Tibial nerve (tissue), 4 donors: Measurements from ENCODE around the gene CPNE8. TPM values are rescaled to one million over a fixed set of nuclear protein-coding genes. Genes with fewer than 3 reads are reported as not detected.

Experiments
- DNase-seq, 2 donors: peaks; one replicate each; pipeline ENCODE4 v3.0.0-alpha.2; 2019; ENCODE audit warnings: low spot score in 2 of 2
- H3K27ac ChIP-seq, 4 donors: fragments of 200-600 bp; sonication (generic) in 3 of 4; one replicate each; pipeline ENCODE4 v1.5.1; 2017 to 2019; ENCODE audit warnings: mild to moderate bottlenecking in 1 of 4
- H3K27me3 ChIP-seq, 2 donors: fragments of 200-600 bp; sonication (generic) in 1 of 2; one replicate each; pipeline versions ENCODE4 v1.5.1 to v1.6.0; 2017 to 2019
- H3K36me3 ChIP-seq, 3 donors: fragments of 200-600 bp; sonication (generic); one replicate each; pipeline ENCODE4 v1.5.1; 2018 to 2019
- H3K4me1 ChIP-seq, 4 donors: fragments of 200-600 bp; sonication (generic) in 3 of 4; one replicate each; pipeline ENCODE4 v1.5.1; 2017 to 2019
- H3K4me3 ChIP-seq, 4 donors: fragments of 200-600 bp; sonication (generic) in 3 of 4; one replicate each; pipeline ENCODE4 v1.5.1; 2017 to 2019; ENCODE audit warnings: mild to moderate bottlenecking in 1 of 4, moderate library complexity in 1 of 4
- H3K9me3 ChIP-seq, 4 donors: fragments of 200-600 bp; sonication (generic) in 3 of 4; one replicate each; pipeline ENCODE4 v1.5.1; 2017 to 2019
- CTCF ChIP-seq, 5 experiments: fragments of 200-600 bp in 3 of 5; fragments of 450-650 bp in 2 of 5; sonication (generic) in 3 of 5; IDR thresholded peaks; one replicate each; pipeline ENCODE4 v1.5.1; 2016 to 2019; ENCODE audit warnings: antibody characterized with exemption in 5 of 5, mild to moderate bottlenecking in 3 of 5, moderate library complexity in 2 of 5
- EP300 ChIP-seq, 2 donors: sonication (generic); formaldehyde crosslinking; IDR thresholded peaks; one replicate each; pipeline ENCODE4 v1.6.1; 2017; ENCODE audit warnings: antibody characterized with exemption in 2 of 2, mild to moderate bottlenecking in 1 of 2
- POLR2A ChIP-seq, 2 donors: fragments of 450-650 bp; IDR thresholded peaks; one replicate each; pipeline ENCODE4 v1.6.1; 2017; ENCODE audit warnings: antibody characterized with exemption in 2 of 2, mild to moderate bottlenecking in 2 of 2, moderate library complexity in 2 of 2
- WGBS, 2 donors: methylation state at CpG; one replicate each; pipeline ENCODE4 v1.1.5; 2018; 5-methylcytosine and 5-hydroxymethylcytosine counted together
- total RNA-seq, 4 donors: library from RNA; depleted of rRNA; stranded (reverse); fragments of >200 nt; gene quantifications; one replicate each; pipeline ENCODE4 v1.1.0, GENCODE V29; 2016

CPNE8 gene
- total RNA-seq, 4 donors from 2014 or later: 16.5 to 20.7 (median 20.4) TPM

- peaks cover 0 to 4% (median 0%) of the 10 kb centered on the region in 4 donors for H3K4me1 ChIP-seq
- no peaks in the 10 kb centered on the region for H3K9me3 ChIP-seq
- DNase-seq: no peak
- no peak overlapping the region for H3K27ac ChIP-seq
- H3K4me3 ChIP-seq: no peak overlapping the region
- no peaks in the 10 kb centered on the region for H3K36me3 ChIP-seq
- WGBS, 2 donors: 84 to 100% methylated on average over 1 of the region's 1 CpG
- no peaks in the 10 kb centered on the region for H3K27me3 ChIP-seq
- TF ChIP-seq POLR2A (IDR thresholded peaks at IDR 0.05) (no peak), CTCF (IDR thresholded peaks at IDR 0.05) (no peak), EP300 (IDR thresholded peaks at IDR 0.05) (no peak)
These were observed 133.5 kb downstream of the CPNE8 start for GRCh38 chr12:38771871-38772270.

GRCh38 chr12:38761636-38762342, 143.6 kb downstream of the CPNE8 start:
- Histone ChIP-seq H3K36me3 (peaks cover 0 to 15% (median 0%) of the 10 kb centered on the region in 3 donors), H3K27ac (no peak overlapping the region), H3K4me1 (no peaks in the 10 kb centered on the region), H3K9me3 (no peaks in the 10 kb centered on the region), H3K27me3 (no peaks in the 10 kb centered on the region), H3K4me3 (no peak overlapping the region)
- no peak for DNase-seq
- 93 to 94% methylated on average over 3 of the region's 3 CpGs for WGBS, 2 donors
- no peak for TF ChIP-seq POLR2A (IDR thresholded peaks at IDR 0.05)
- TF ChIP-seq CTCF (IDR thresholded peaks at IDR 0.05): no peak
- TF ChIP-seq EP300 (IDR thresholded peaks at IDR 0.05): no peak

GRCh38 chr12:38761111-38761510, 144.3 kb downstream of the CPNE8 start:
- no peak overlapping the region for H3K4me3 ChIP-seq
- H3K27me3 ChIP-seq: no peaks in the 10 kb centered on the region
- DNase-seq: no peak
- no peaks in the 10 kb centered on the region for H3K9me3 ChIP-seq
- no peaks in the 10 kb centered on the region for H3K4me1 ChIP-seq
- no peak overlapping the region for H3K27ac ChIP-seq
- WGBS, 2 donors: 97 to 100% methylated on average over 1 of the region's 1 CpG
- TF ChIP-seq POLR2A (IDR thresholded peaks at IDR 0.05): no peak
- TF ChIP-seq EP300 (IDR thresholded peaks at IDR 0.05): no peak
- TF ChIP-seq CTCF (IDR thresholded peaks at IDR 0.05): no peak
- peaks cover 0 to 15% (median 0%) of the 10 kb centered on the region in 3 donors for H3K36me3 ChIP-seq

- no peaks in the 10 kb centered on the region for H3K4me1 ChIP-seq
- H3K27ac ChIP-seq: no peak overlapping the region
- H3K27me3 ChIP-seq: no peaks in the 10 kb centered on the region
- H3K36me3 ChIP-seq: peaks cover 0 to 12% (median 0%) of the 10 kb centered on the region in 3 donors
- no peak for DNase-seq
- TF ChIP-seq POLR2A (IDR thresholded peaks at IDR 0.05) (no peak), CTCF (IDR thresholded peaks at IDR 0.05) (no peak), EP300 (IDR thresholded peaks at IDR 0.05) (no peak)
- no peak overlapping the region for H3K4me3 ChIP-seq
- no peaks in the 10 kb centered on the region for H3K9me3 ChIP-seq
These were observed 145.8 kb downstream of the CPNE8 start for GRCh38 chr12:38759621-38760020.

- TF ChIP-seq CTCF (IDR thresholded peaks at IDR 0.05) (no peak), POLR2A (IDR thresholded peaks at IDR 0.05) (no peak), EP300 (IDR thresholded peaks at IDR 0.05) (no peak)
- Histone ChIP-seq H3K9me3 (no peaks in the 10 kb centered on the region), H3K4me3 (no peak overlapping the region), H3K4me1 (no peaks in the 10 kb centered on the region), H3K36me3 (peaks cover 0 to 12% (median 0%) of the 10 kb centered on the region in 3 donors), H3K27ac (no peak overlapping the region), H3K27me3 (no peaks in the 10 kb centered on the region)
- whole genome bisulfite sequencing, 2 donors: 71 to 87% methylated on average over 2 of the region's 2 CpGs
- DNase-seq: no peak
These were observed 158.6 kb downstream of the CPNE8 start for GRCh38 chr12:38746744-38747143.
